HG03565 (cell line): ENCODE data around the gene FGFBP2.
A peak's percentile ranks its signal among the peaks of the same experiment; 100 is the strongest.

Source experiments
- ATAC-seq: cut with Tn5 transposase; IDR thresholded peaks from one replicate; pipeline ENCODE4 v1.9.1; 2021; ENCODE audit warnings: mild to moderate bottlenecking, moderate library complexity; ENCODE audit not compliant: unreplicated experiment

FGFBP2 gene

DNA sequence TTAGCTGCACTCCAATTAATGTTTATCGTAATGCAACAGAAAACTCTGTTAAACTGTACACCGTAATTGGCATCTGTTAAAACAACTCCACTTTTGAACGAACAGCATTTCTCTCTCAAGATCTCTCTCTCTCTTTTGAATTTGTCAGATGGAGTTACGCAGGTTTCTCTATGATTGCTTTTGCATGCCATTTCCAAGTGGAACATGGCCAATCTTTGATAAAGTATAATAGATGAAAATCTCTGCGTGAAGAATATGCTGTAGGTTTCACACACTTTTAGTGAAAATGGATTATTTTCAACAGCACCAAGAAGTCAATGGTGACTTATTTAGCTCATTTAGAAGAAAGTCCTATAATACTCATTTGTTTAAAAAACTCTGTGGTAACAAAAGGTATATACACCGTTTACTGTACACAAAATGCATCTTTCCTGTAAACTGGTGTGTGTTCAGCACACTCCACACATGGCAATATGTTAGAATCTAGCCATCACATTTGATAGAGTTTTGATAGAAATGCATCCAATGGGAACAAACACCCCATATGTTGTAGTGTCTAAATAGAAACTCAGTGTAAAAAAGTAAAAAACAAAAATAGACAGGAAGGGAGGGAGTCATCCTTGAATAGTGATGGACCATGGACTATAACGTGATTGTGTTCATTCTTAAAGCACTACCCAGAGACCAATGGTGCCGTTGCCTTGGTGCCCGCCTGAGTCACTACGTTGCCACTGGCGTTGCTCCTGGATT lies 5.8 kb upstream of the FGFBP2 start:
- ATAC-seq, result no peak

DNA sequence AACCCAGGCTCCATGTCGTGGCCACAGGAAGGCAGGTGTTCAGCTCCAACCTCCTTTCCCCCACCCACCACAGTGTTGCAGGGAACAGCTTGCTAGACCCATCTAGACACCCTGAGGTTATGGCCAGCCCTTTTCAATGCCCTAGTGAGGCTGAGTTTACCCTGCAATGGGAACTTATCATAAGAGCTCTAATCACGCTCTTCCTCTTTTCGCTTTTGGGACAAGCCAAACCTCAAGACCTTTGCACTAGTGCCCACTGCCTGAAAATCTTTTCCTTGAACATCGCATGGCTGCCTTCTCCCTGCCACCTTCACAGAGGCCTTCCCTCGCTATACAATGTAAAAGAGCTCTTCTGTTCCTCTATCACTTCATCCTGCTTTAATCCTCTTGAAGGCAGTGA lies 2.4 kb upstream of the FGFBP2 start:
- ATAC-seq, result no peak

DNA sequence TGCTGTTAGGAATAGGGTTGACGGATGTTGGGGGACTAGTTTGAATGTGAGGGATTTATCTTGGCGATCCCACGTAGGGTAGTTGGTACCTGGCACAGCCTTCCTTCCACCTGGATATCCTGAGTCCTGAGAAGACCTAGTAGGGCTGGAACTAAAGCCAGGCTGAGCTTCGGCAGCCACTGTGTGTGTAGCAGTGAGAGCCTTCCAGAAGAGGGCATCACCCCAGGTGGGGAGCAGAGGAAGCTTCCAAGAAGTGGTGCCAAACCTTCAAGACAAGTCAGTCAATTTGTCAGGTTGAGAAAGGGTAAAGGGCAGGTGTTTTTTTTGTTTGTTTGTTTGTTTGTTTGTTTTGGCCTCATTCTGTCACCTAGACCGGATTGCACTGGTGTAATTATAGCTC lies 1.2 kb upstream of the FGFBP2 start:
- ATAC-seq, result no peak

DNA sequence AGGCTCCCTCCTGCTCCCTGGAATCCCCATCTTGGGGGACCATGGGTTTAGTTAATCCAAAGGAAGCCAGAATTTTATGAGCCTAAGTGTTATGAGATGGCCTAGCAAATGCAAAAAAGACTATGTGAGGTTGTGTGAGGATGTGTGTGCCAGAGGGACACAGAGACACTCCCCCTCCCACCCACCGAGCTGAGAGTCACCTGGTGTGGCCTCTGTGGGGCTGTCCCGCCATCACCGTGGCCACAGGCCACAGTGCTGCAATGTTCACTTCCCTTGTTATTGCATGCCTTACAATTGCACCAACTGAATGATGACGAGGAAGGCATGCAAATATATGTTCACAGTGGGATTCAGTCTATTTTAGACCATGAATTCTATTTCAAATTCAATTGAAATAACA lies 601 bp upstream of the FGFBP2 start:
- ATAC-seq, result peak; percentile 81

DNA sequence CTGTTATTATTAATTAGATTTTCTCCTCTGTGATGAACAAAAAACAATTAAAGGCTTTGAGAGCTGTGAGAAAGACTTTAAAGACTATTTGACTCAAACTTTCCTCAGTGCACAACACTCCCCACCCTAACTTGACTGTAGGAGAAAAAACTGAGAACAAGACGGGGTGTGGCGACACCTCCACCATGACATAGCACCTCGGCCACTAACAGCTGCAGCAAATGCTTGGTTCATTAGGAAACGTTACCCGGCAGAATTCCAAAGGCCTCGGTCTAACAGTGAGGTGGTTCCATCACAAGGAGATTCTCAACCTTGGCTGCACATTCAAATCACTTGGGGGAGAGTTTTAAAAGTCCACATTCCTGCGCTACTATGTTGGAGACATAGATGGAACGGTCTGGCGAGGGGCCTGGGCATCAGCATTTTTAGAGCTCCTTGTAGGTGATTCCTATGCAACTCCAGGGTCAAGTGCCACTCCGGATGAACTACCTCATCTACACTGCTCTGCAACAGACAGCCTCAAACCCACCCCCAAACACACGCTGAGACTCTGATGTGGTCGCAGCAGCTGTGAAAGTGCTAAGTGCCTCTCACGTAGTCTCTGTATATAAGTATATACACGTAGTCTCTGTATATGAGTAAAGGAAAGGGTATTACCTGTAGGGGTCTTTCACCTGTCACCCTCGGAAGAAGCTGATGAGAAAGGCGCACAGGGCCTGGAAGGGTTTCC lies 1.0 kb downstream of the FGFBP2 start:
- no peak for ATAC-seq

DNA sequence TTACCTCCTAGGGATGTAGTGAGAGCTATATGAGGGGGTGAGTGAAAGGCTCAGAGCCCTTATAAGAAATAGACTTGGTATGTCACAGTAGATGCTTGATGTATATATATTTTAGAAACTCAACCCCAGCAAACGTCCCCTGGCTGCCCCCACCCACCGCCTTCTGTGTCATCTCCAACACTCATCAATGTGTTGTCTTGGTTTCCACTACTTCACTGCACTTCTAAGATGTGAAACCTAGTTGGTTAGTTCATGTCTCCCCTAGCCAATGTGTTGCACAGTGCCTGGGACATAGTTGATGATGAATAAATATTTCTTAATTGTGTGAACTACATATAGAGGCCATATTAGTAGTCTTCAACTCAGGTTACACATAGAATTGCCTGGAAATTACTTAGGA lies 4.4 kb downstream of the FGFBP2 start:
- no peak for ATAC-seq

DNA sequence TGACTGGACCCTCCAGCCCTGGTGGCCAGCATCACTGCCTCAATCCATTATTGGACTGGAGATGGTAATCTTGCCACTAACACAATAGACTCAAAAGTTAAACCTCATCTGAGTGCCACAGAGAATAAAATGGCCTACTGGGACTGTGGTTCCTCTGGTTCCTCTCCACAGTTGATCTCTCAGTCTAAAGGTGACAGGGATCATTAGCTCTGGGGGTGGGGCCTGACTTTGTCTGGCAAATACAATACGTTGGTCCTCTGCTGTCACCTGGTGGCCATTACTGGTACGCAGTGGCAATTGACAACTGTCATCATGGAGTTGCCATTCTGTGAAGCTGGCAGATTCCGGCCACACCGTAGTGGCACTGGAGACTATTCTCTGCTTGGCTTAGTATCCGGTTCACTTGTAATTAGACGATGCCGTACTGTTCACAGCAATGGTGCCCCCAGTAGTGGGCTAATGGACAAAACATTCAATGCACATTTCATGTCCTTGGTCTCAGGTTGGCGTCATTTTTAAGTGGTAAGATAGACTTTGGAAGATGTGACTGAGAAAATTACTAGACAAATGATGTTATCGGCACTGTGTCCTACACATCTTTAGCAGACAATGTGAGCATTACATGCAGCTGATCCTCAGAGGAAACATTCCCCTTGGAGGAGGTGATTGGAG lies 6.7 kb downstream of the FGFBP2 start:
- peak; percentile 86 for ATAC-seq

DNA sequence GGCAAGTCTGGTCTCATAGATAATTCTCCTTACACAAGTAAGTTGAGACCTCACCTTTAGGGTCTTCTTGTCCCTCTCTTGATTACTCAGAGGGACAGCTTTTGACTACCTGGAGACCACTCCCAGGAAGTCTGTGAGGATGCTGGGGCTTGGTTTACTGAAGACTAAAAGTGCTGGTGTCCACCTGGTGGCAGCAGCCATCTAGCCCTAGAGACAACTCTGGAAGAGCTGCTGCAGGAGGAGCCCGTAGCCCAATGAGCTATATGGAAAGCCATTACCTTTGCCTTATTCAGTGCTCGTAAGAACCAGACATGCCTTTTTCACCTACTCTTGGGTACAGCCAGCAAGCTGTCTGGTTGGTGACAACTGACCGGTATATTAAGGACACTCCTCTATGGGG lies 7.3 kb downstream of the FGFBP2 start:
- ATAC-seq, result no peak

DNA sequence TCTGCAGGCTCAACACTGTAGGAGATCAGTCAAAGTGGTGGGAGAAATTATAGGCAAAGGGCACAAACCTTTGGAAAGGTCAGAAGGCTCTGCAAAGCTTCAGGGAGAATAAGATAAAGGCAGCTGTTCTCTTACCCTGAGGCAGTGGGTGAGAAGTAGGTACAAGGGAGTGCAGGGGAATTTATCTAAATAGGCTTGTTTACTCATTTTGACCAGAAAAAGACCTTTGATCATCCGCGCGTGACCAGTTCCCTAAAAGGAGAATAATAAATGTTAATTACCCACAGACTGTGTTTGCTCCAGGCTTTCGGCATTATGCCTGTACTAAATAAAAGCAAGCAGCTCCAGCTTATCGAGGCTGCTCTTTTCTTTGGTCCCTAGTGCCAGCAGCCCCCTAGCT lies 9.3 kb downstream of the FGFBP2 start:
- no peak for ATAC-seq

- no peak for ATAC-seq
Observed at GRCh38 chr4:15951781-15952180, 11.2 kb downstream of the FGFBP2 start.

DNA sequence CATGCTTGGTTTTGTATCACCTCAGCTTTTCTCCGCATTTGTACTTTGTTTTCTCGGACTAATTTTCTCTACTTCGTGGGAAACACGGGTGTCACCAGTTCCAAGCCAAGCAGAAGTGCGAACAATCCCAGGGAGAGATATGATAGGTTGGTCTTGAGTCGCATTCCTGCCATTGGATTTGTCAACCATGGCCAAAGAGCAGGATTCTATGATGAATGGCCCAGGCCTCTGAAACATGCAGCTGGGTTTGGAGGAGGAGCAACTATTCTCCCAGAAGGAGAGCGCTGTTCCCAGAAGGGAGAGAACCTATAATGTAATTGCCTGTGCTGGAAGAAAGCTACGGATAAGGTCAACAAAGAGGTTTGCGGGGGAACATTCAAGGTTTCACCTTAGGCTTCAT lies 14.1 kb downstream of the FGFBP2 start:
- ATAC-seq, result no peak

- ATAC-seq, result no peak
Observed at GRCh38 chr4:15947684-15948083, 15.3 kb downstream of the FGFBP2 start.

GRCh38 chr4:15945516-15945915 lies 17.5 kb downstream of the FGFBP2 start:
- ATAC-seq, result no peak

DNA sequence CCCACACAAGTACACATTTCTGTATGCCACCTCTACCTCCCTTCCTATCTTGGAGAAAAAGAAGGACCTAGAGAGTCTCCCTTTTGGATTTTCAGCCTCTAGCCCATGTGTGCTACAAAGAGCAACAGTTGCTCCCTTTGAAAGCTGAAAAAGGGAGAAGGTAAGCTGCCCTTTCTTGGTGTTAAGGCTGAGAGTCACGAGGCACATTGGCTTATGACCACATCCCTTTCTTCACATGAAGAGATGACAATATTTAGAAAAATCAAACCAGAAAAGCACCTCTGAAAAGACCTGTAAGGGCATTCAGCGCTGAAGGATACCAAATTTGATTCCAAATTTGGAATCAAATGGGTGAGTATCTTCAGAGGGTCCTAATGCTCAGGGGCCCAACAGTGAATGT lies 18.1 kb downstream of the FGFBP2 start:
- no peak for ATAC-seq

GRCh38 chr4:15942283-15942682 lies 20.7 kb downstream of the FGFBP2 start:
- no peak for ATAC-seq

DNA sequence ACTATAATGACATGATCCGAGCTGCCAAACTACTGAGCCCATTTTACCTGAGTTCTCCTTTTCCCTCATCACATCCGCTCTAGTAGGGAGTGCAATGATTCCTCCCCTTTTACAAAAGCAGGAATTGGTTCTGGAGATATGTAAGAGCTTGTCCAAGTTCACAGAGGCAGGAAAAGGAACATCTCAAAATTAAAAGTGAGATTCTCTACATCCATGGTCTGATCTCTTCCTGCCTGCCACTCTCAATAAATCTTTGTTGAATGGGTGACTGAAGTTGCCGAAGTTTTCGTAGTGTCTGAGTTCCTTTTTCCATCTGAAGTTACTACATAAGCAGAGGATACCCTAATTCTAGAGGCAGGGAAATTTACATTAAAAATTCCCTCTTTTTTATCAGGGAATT lies 24.3 kb downstream of the FGFBP2 start, which contains the start of gene FGFBP1:
TSS of gene FGFBP1 (minus strand) at position 101 of the 400 bp plus-strand sequence. CDS start 2,108 bp downstream, outside the sequence.
- no peak for ATAC-seq

DNA sequence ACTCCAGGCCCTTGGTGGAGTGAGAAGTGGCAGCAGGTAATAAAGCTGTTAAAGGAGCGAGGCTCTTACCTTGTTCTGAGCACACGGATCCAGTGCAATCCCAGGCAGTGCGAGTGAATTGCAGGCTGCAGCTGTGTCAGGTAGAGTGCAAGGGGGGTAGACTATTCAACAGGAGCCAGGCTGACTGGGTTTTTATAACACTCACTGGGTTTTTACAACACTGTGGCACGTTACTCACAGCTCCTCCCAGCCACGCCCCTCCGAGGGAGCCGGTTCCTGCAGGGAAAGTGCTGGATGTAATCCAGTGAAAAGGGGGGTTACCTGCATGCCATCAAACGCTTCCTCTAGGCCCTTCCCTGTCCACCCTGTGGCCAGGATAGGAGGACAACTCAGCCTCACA lies 24.8 kb downstream of the FGFBP2 start:
- ATAC-seq, result no peak

- no peak for ATAC-seq
Observed at GRCh38 chr4:15936495-15936894, 26.5 kb downstream of the FGFBP2 start.

GRCh38 chr4:15935504-15936402 lies 27.2 kb downstream of the FGFBP2 start:
- no peak for ATAC-seq

DNA sequence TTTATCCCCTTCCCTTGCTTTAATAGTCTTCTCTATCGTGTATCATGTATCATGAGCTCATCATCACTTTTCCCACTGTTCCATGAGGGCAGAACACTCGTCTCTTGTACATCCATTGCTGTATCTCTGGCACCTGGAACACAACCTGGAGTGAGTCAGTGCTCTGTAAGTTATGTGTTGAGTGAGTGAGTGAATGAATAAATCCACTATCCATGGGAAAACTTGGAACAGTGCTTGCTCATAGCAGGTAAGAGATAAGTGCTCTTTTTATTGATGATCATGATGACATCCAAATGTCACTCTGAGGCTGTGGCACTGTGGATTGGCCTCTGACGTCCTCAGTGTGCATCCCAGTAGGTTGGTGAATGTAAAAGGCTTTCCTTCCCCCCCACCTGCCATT lies 28.7 kb downstream of the FGFBP2 start:
- ATAC-seq, result no peak
